PC-3 (cell line): ENCODE measurements around the gene ENTPD2.

Source experiments
- EZH2 ChIP-seq: fragments of 300-600 bp; sonication (generic); IDR thresholded peaks from one replicate; pipeline ENCODE4 v1.6.1; 2017; ENCODE audit warnings: antibody characterized with exemption, mild to moderate bottlenecking, low read length; ENCODE audit not compliant: unreplicated experiment
- EZH2phosphoT487 ChIP-seq: fragments of 300-600 bp; sonication (generic); IDR thresholded peaks from 2 replicates; pipeline ENCODE4 v1.6.1; 2018; ENCODE audit warnings: mild to moderate bottlenecking, antibody characterized with exemption, low read length, borderline replicate concordance
- TF ChIP-seq, protein P1 (sequence below): fragments of 300-600 bp; sonication (generic); conservative IDR thresholded peaks from 2 replicates; pipeline ENCODE4 v1.5.1; 2017; ENCODE audit warnings: antibody characterized with exemption, low read depth, mild to moderate bottlenecking, low read length

DNA sequence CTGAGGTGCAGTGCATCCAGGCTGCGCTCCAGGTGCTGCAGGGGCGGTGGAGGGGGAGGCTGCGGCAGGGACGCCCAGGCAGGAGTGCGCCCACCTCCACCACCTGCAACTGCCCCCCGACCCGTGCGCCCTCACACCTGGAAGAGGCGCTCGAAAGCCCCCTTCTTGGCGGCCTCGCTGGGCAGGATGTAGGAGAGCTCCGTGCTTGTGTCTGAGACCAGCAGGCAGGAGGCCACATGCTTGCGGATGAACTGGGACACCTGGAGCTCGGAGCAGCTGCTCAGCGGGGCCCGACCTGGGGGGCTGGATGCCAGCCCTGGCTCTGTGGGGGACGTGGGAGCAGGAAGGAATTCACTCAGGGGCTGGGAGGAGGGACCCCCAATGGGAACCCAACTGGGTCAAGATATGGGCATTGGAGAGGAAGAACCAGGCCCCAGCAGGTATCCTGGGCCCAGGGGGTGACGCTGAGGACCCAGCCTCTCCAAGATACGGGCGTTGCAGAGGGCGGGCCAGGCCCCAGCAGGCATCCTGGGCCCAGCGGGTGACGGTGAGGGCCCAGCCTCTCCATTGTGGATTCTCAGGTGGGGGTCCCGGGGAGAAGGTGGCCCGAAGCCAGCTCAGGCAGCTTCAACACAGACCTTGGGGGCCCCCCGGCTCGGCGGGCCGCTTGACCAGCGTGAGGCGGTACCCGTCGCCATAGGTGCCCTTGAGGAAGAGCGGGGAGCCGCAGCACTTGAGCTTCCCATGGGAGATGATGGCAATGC, 38.9 kb downstream of the ENTPD2 start:
- TF ChIP-seq, protein P1, sequence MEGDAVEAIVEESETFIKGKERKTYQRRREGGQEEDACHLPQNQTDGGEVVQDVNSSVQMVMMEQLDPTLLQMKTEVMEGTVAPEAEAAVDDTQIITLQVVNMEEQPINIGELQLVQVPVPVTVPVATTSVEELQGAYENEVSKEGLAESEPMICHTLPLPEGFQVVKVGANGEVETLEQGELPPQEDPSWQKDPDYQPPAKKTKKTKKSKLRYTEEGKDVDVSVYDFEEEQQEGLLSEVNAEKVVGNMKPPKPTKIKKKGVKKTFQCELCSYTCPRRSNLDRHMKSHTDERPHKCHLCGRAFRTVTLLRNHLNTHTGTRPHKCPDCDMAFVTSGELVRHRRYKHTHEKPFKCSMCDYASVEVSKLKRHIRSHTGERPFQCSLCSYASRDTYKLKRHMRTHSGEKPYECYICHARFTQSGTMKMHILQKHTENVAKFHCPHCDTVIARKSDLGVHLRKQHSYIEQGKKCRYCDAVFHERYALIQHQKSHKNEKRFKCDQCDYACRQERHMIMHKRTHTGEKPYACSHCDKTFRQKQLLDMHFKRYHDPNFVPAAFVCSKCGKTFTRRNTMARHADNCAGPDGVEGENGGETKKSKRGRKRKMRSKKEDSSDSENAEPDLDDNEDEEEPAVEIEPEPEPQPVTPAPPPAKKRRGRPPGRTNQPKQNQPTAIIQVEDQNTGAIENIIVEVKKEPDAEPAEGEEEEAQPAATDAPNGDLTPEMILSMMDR = no peak
- TF ChIP-seq EZH2 (no peak), EZH2phosphoT487 (no peak)
